Neural cell (in vitro differentiated cells): ENCODE measurements around the gene GRIN3A. TPM values are rescaled to one million over a fixed set of nuclear protein-coding genes. Genes with fewer than 3 reads are reported as not detected.

Experiments used
- H2AFZ ChIP-seq: fragments of 200-600, 300-800 bp; sonication (generic), shearing (Covaris generic); 2 replicates; pipeline ENCODE4 v1.6.0; 2014; ENCODE audit warnings: low read depth, mild to moderate bottlenecking, antibody characterized with exemption, low read length, moderate library complexity
- H3F3A ChIP-seq: fragments of 200-600 bp; shearing (Covaris generic); 2 replicates; pipeline ENCODE4 v1.6.1; 2016; ENCODE audit warnings: mild to moderate bottlenecking, moderate library complexity, mixed read lengths, antibody characterized with exemption, low read length; ENCODE audit not compliant: insufficient read depth, poor library complexity, severe bottlenecking
- H3K27ac ChIP-seq: fragments of 200-600, 300-800 bp; sonication (generic), shearing (Covaris generic); 2 replicates; pipeline ENCODE4 v1.5.1; 2014; ENCODE audit warnings: mild to moderate bottlenecking, low read length, moderate library complexity
- H3K27me3 ChIP-seq: fragments of 300-800, 200-600 bp; sonication (generic), shearing (Covaris generic); 2 replicates; pipeline ENCODE4 v1.6.0; 2014; ENCODE audit warnings: mild to moderate bottlenecking, low read depth, low read length, moderate library complexity; ENCODE audit not compliant: insufficient read depth
- H3K36me3 ChIP-seq: fragments of 300-800, 200-600 bp; sonication (generic), shearing (Covaris generic); 2 replicates; pipeline ENCODE4 v1.5.1; 2014; ENCODE audit warnings: mild to moderate bottlenecking, antibody characterized with exemption, low read length, moderate library complexity; ENCODE audit not compliant: insufficient read depth
- H3K4me2 ChIP-seq: fragments of 300-800, 200-600 bp; sonication (generic), shearing (Covaris generic); 2 replicates; pipeline ENCODE4 v1.6.0; 2014; ENCODE audit warnings: mild to moderate bottlenecking, low read length
- H3K4me3 ChIP-seq: fragments of 300-800, 200-600 bp; sonication (generic), shearing (Covaris generic); 2 replicates; pipeline ENCODE4 v1.5.1; 2014; ENCODE audit warnings: mild to moderate bottlenecking, low read length, moderate library complexity
- H3K79me2 ChIP-seq: fragments of 200-600 bp; shearing (Covaris generic); replicated peaks from 2 replicates; pipeline ENCODE4 v1.6.0; 2014; ENCODE audit warnings: mild to moderate bottlenecking, low read length, moderate library complexity; ENCODE audit not compliant: insufficient read depth
- H3K9ac ChIP-seq: fragments of 300-800, 200-600 bp; sonication (generic), shearing (Covaris generic); 2 replicates; pipeline ENCODE4 v1.6.1; 2016; ENCODE audit warnings: mild to moderate bottlenecking, low read length, mixed read lengths
- H3K9me2 ChIP-seq: fragments of 200-600 bp; shearing (Covaris generic); 2 replicates; pipeline ENCODE4 v1.6.1; 2016; ENCODE audit warnings: mild to moderate bottlenecking, low read length, mixed read lengths; ENCODE audit not compliant: insufficient read depth
- H3K9me3 ChIP-seq: fragments of 200-600, 300-800 bp; sonication (generic), shearing (Covaris generic); 2 replicates; pipeline ENCODE4 v1.6.1; 2016; ENCODE audit warnings: mild to moderate bottlenecking, mixed run types, low read length, moderate library complexity, mixed read lengths
- H4K20me1 ChIP-seq: fragments of 200-600 bp; shearing (Covaris generic); 2 replicates; pipeline ENCODE4 v1.6.1; 2016; ENCODE audit warnings: mild to moderate bottlenecking, mixed run types; ENCODE audit not compliant: insufficient read depth
- EP300 ChIP-seq: fragments of 450-650 bp; conservative IDR thresholded peaks from 2 replicates; pipeline ENCODE4 v1.6.1; 2014; ENCODE audit warnings: antibody characterized with exemption, mild to moderate bottlenecking, moderate library complexity; ENCODE audit not compliant: poor library complexity, severe bottlenecking
- EZH2 ChIP-seq: fragments of 200-600, 300-800 bp; shearing (Covaris generic), sonication (generic); IDR thresholded peaks from 2 replicates; pipeline ENCODE4 v1.6.1; 2014; ENCODE audit warnings: antibody characterized with exemption, low read length, borderline replicate concordance, mild to moderate bottlenecking; ENCODE audit not compliant: insufficient read depth, poor library complexity, severe bottlenecking
- MXI1 ChIP-seq: fragments of 450-650 bp; conservative IDR thresholded peaks from 2 replicates; pipeline ENCODE4 v1.6.1; 2014; ENCODE audit warnings: antibody characterized with exemption, mild to moderate bottlenecking; ENCODE audit not compliant: poor library complexity, severe bottlenecking
- POLR2AphosphoS5 ChIP-seq: IDR thresholded peaks from 2 replicates; pipeline ENCODE4 v1.6.1; 2012
- RAD21 ChIP-seq: fragments of 450-650 bp; conservative IDR thresholded peaks from 2 replicates; pipeline ENCODE4 v1.6.1; 2014; ENCODE audit warnings: antibody characterized with exemption, mild to moderate bottlenecking, moderate library complexity
- SMC3 ChIP-seq: fragments of 450-650 bp; conservative IDR thresholded peaks from 2 replicates; pipeline ENCODE4 v1.6.1; 2014; ENCODE audit warnings: antibody characterized with exemption, mild to moderate bottlenecking, moderate library complexity; ENCODE audit not compliant: poor library complexity
- TAF1 ChIP-seq: IDR thresholded peaks from 2 replicates; pipeline ENCODE4 v1.6.1; 2012; ENCODE audit warnings: low read depth
- polyA plus RNA-seq: library from polyadenylated mRNA; depleted of rRNA; stranded (reverse); fragments of >200 nt; gene quantifications from 2 replicates; pipeline ENCODE4 v1.2.3, GENCODE V29; 2014
- TF ChIP-seq, protein P1 (sequence below): IDR thresholded peaks from 2 replicates; pipeline ENCODE4 v1.6.1; 2012; ENCODE audit warnings: borderline replicate concordance
- TF ChIP-seq, protein P2 (sequence below): fragments of 450-650 bp; IDR thresholded peaks from 2 replicates; pipeline ENCODE4 v1.5.1; 2014; ENCODE audit warnings: antibody characterized with exemption, mild to moderate bottlenecking, moderate library complexity; ENCODE audit not compliant: poor library complexity, severe bottlenecking

Gene GRIN3A
- polyA plus RNA-seq, 1 donor from 2014 or later: 0.59 TPM

DNA sequence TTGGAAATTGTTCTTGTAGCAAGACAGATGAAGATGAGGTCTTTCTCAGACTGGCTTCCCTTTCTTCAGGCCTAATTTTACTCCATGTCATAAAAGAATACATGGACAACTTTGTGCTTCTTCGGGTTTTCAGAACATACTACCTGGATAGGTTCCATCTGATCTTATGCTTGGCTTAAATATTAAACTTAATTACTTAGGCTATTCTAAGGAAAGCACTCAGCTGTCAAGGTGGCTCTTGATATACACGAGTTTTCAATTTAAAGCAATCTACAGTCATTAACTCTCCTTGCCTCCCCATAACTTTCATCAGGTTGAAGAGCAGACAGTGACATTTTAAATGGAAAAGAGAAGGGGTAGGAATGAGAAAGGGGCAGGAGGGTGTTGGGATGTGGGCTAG, 134.2 kb downstream of the GRIN3A start:
- Histone ChIP-seq H3K27me3 (no peaks in the 10 kb centered on the region), H3K36me3 (no peaks in the 10 kb centered on the region), H2AFZ (no peak overlapping the region), H3F3A (no peaks in the 10 kb centered on the region), H3K9ac (no peak overlapping the region), H4K20me1 (no peaks in the 10 kb centered on the region), H3K27ac (no peak overlapping the region), H3K4me2 (no peak overlapping the region), H3K9me3 (no peaks in the 10 kb centered on the region), H3K4me3 (no peak overlapping the region), H3K79me2 (no peaks in the 10 kb centered on the region), H3K9me2 (no peaks in the 10 kb centered on the region)
- TF ChIP-seq EP300 (peak; percentile 25), TAF1 (no peak), POLR2AphosphoS5 (no peak), MXI1 (no peak)
- TF ChIP-seq, protein P1, sequence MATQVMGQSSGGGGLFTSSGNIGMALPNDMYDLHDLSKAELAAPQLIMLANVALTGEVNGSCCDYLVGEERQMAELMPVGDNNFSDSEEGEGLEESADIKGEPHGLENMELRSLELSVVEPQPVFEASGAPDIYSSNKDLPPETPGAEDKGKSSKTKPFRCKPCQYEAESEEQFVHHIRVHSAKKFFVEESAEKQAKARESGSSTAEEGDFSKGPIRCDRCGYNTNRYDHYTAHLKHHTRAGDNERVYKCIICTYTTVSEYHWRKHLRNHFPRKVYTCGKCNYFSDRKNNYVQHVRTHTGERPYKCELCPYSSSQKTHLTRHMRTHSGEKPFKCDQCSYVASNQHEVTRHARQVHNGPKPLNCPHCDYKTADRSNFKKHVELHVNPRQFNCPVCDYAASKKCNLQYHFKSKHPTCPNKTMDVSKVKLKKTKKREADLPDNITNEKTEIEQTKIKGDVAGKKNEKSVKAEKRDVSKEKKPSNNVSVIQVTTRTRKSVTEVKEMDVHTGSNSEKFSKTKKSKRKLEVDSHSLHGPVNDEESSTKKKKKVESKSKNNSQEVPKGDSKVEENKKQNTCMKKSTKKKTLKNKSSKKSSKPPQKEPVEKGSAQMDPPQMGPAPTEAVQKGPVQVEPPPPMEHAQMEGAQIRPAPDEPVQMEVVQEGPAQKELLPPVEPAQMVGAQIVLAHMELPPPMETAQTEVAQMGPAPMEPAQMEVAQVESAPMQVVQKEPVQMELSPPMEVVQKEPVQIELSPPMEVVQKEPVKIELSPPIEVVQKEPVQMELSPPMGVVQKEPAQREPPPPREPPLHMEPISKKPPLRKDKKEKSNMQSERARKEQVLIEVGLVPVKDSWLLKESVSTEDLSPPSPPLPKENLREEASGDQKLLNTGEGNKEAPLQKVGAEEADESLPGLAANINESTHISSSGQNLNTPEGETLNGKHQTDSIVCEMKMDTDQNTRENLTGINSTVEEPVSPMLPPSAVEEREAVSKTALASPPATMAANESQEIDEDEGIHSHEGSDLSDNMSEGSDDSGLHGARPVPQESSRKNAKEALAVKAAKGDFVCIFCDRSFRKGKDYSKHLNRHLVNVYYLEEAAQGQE: no peak

DNA sequence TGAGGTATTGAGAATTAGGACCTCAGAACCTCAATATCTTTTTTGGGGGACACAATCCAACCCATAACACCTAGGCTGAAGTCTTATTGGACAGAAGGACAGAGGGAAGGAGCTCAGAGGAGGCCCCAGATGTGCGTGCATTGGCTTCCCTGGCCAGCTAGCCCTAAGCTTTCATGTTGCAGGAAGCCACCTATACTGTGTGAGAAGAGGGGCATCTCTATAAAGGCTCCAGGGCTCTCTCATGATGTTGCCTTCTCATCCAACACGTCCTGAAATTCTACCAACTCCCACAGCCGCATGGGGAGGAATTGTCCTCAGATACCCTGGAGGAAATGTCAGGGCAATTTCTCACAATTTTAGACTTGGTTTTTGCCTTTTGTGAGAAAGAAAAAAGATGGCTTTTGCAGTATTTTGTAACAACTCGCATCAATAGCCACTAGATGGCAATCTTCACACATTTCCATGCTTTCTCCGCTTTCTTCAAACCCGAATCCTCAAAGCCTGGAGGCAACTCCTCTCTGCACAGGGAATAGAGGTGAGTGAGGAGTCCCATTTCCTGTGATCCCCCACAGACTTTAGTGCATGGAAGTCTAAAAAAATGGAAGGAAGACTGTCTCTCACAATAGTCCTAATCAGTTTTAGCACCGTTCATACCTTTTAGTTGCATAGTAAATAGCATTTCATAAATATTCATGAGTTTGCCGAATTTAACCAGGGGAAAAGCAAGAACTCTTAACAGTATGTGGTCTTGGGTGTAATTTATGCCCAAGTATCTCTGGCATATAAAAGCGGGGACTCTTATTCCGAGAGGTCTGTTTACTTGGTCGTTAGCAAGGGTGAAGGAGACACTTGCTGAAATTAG, 136.3 kb downstream of the GRIN3A start:
- H3K36me3 ChIP-seq: no peaks in the 10 kb centered on the region
- H3K27me3 ChIP-seq: no peaks in the 10 kb centered on the region
- H3K9me2 ChIP-seq: no peaks in the 10 kb centered on the region
- H3F3A ChIP-seq: no peaks in the 10 kb centered on the region
- no peaks in the 10 kb centered on the region for H4K20me1 ChIP-seq
- H3K4me3 ChIP-seq: no peak overlapping the region
- no peak overlapping the region for H3K4me2 ChIP-seq
- no peak overlapping the region for H3K27ac ChIP-seq
- H3K9me3 ChIP-seq: no peaks in the 10 kb centered on the region
- H2AFZ ChIP-seq: no peak overlapping the region
- H3K9ac ChIP-seq: no peak overlapping the region
- TF ChIP-seq RAD21: peak; percentile 89
- no peak for TF ChIP-seq EP300
- TF ChIP-seq POLR2AphosphoS5: no peak
- TF ChIP-seq, protein P2, sequence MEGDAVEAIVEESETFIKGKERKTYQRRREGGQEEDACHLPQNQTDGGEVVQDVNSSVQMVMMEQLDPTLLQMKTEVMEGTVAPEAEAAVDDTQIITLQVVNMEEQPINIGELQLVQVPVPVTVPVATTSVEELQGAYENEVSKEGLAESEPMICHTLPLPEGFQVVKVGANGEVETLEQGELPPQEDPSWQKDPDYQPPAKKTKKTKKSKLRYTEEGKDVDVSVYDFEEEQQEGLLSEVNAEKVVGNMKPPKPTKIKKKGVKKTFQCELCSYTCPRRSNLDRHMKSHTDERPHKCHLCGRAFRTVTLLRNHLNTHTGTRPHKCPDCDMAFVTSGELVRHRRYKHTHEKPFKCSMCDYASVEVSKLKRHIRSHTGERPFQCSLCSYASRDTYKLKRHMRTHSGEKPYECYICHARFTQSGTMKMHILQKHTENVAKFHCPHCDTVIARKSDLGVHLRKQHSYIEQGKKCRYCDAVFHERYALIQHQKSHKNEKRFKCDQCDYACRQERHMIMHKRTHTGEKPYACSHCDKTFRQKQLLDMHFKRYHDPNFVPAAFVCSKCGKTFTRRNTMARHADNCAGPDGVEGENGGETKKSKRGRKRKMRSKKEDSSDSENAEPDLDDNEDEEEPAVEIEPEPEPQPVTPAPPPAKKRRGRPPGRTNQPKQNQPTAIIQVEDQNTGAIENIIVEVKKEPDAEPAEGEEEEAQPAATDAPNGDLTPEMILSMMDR: peak; percentile 89
- TF ChIP-seq SMC3: peak; percentile 89
- no peak for TF ChIP-seq EZH2
- no peak for TF ChIP-seq TAF1
- TF ChIP-seq, protein P1: no peak
- no peak for TF ChIP-seq MXI1
- no peaks in the 10 kb centered on the region for H3K79me2 ChIP-seq
